H1 (cell line): ENCODE measurements around the gene ARHGDIB. TPM values are rescaled to one million over a fixed set of nuclear protein-coding genes. Genes with fewer than 3 reads are reported as not detected.

Source experiments
- CTCF ChIA-PET: fragments of 300-600 bp; sonication (Branson Sonifier 250); formaldehyde crosslinking; loops from one replicate; lab custom pipeline; 2021; ENCODE audit not compliant: partially characterized antibody; lab: Charles Lee
- POLR2A ChIA-PET: fragments of 300-600 bp; sonication (Branson Sonifier 250); formaldehyde crosslinking; loops from one replicate; lab custom pipeline; 2021; ENCODE audit warnings: inconsistent platforms; ENCODE audit not compliant: partially characterized antibody; lab: Charles Lee
- DNase-seq, 2 experiments: peaks; one replicate each; pipeline versions ENCODE4 v3.0.0 to v3.0.0-alpha.2; 2010 to 2022; ENCODE audit warnings: low spot score in 2 of 2, low read depth in 1 of 2, mixed read lengths in 1 of 2
- FAIRE-seq: peaks from 2 replicates; lab custom pipeline; 2011; peaks lifted over from hg19 to GRCh38; lab: Jason Lieb, UNC
- H2AFZ ChIP-seq: 2 replicates; pipeline ENCODE4 v1.8.1; 2012; ENCODE audit warnings: low read length, inconsistent platforms
- H2AK5ac ChIP-seq: 2 replicates; pipeline ENCODE4 v1.6.1; 2013; ENCODE audit warnings: low read depth, low read length
- H2BK120ac ChIP-seq: replicated peaks from 2 replicates; pipeline ENCODE3; 2013; ENCODE audit warnings: low read depth, low read length, inconsistent platforms
- H2BK12ac ChIP-seq: 2 replicates; pipeline ENCODE4 v1.6.1; 2013; ENCODE audit warnings: low read depth, low read length
- H2BK15ac ChIP-seq: 2 replicates; pipeline ENCODE4 v1.6.1; 2013; ENCODE audit warnings: low read length
- H2BK20ac ChIP-seq: 2 replicates; pipeline ENCODE4 v1.6.1; 2013; ENCODE audit warnings: low read length
- H2BK5ac ChIP-seq: 2 replicates; pipeline ENCODE4 v1.6.1; 2013; ENCODE audit warnings: low read depth, low read length
- H3K14ac ChIP-seq: 2 replicates; pipeline ENCODE4 v1.6.1; 2013; ENCODE audit warnings: inconsistent platforms; ENCODE audit not compliant: insufficient read length
- H3K18ac ChIP-seq: 2 replicates; pipeline ENCODE4 v1.6.1; 2013; ENCODE audit warnings: low read length; ENCODE audit errors: extremely low read depth
- H3K23ac ChIP-seq: 2 replicates; pipeline ENCODE4 v1.6.1; 2013; ENCODE audit warnings: inconsistent platforms; ENCODE audit not compliant: insufficient read length
- H3K23me2 ChIP-seq: 2 replicates; pipeline ENCODE4 v1.6.1; 2013; ENCODE audit warnings: low read depth, low read length
- H3K27ac ChIP-seq: 2 replicates; pipeline ENCODE4 v1.6.1; 2011; ENCODE audit warnings: low read depth, low read length, inconsistent platforms
- H3K27me3 ChIP-seq, 4 experiments: replicated peaks in 1 of 4; 1 replicate in 1 of 4; 2 replicates in 3 of 4; pipeline versions ENCODE4 v1.6.1 to v1.8.1; 2011 to 2013; ENCODE audit warnings: low read length in 3 of 4, mild to moderate bottlenecking in 3 of 4, inconsistent platforms in 2 of 4, mixed read lengths in 2 of 4, moderate library complexity in 1 of 4; ENCODE audit not compliant: control insufficient read depth in 3 of 4, insufficient read depth in 3 of 4; ENCODE audit errors: extremely low read depth in 1 of 4
- H3K36me3 ChIP-seq, 4 experiments: 2 replicates each; pipeline versions ENCODE4 v1.6.1 to v1.8.1; 2011 to 2013; ENCODE audit warnings: mild to moderate bottlenecking in 4 of 4, low read length in 3 of 4, moderate library complexity in 2 of 4, control low read depth in 1 of 4, inconsistent platforms in 1 of 4; ENCODE audit not compliant: insufficient read depth in 4 of 4, control insufficient read depth in 2 of 4
- H3K4ac ChIP-seq: replicated peaks from 2 replicates; pipeline ENCODE3; 2013; ENCODE audit warnings: low read length, low read depth, mixed read lengths, inconsistent platforms; ENCODE audit not compliant: insufficient read length
- H3K4me1 ChIP-seq, 4 experiments: replicated peaks in 1 of 4; 1 replicate in 1 of 4; 2 replicates in 3 of 4; pipeline versions ENCODE4 v1.6.1 to v1.8.1; 2011 to 2013; ENCODE audit warnings: low read length in 3 of 4, inconsistent platforms in 2 of 4, mixed read lengths in 1 of 4; ENCODE audit not compliant: insufficient read depth in 4 of 4, control insufficient read depth in 3 of 4
- H3K4me2 ChIP-seq, 2 experiments: 2 replicates each; pipeline versions ENCODE4 v1.6.1 to v1.8.1; 2011 to 2013; ENCODE audit warnings: low read depth in 2 of 2, low read length in 2 of 2, control low read depth in 1 of 2, inconsistent platforms in 1 of 2, mild to moderate bottlenecking in 1 of 2; ENCODE audit not compliant: insufficient read depth in 1 of 2
- H3K4me3 ChIP-seq, 4 experiments: fragments of 200-600, 300-600 bp in 1 of 4; sonication (generic), shearing (Covaris generic), sonication (Bioruptor Twin) in 1 of 4; 2 replicates each; pipeline versions ENCODE4 v1.5.1 to v1.8.1; 2011 to 2016; ENCODE audit warnings: low read length in 4 of 4, low read depth in 3 of 4, control low read depth in 2 of 4, inconsistent platforms in 2 of 4, mild to moderate bottlenecking in 2 of 4, mixed read lengths in 1 of 4, moderate library complexity in 1 of 4; ENCODE audit not compliant: insufficient read depth in 2 of 4; ENCODE audit errors: extremely low read depth in 1 of 4
- H3K56ac ChIP-seq: replicated peaks from 2 replicates; pipeline ENCODE3; 2013; ENCODE audit warnings: low read depth, mild to moderate bottlenecking, mixed read lengths, low read length, inconsistent platforms; ENCODE audit not compliant: insufficient read length
- H3K79me1 ChIP-seq: 2 replicates; pipeline ENCODE4 v1.6.1; 2013; ENCODE audit warnings: low read depth, low read length, control low read depth
- H3K79me2 ChIP-seq, 2 experiments: 2 replicates each; pipeline versions ENCODE4 v1.6.1 to v1.8.1; 2012 to 2013; ENCODE audit warnings: low read length in 2 of 2, mild to moderate bottlenecking in 2 of 2, inconsistent platforms in 1 of 2; ENCODE audit not compliant: insufficient read depth in 2 of 2, control insufficient read depth in 1 of 2
- H3K9ac ChIP-seq, 4 experiments: replicated peaks in 1 of 4; 1 replicate in 1 of 4; 2 replicates in 3 of 4; pipeline versions ENCODE4 v1.6.1 to v1.8.1; 2011 to 2013; ENCODE audit warnings: low read depth in 3 of 4, low read length in 3 of 4, control low read depth in 2 of 4, mild to moderate bottlenecking in 2 of 4, moderate library complexity in 2 of 4, inconsistent platforms in 1 of 4; ENCODE audit errors: extremely low read depth in 1 of 4
- H3K9me3 ChIP-seq, 2 experiments: 2 replicates each; pipeline versions ENCODE4 v1.6.1 to v1.8.1; 2012 to 2013; ENCODE audit warnings: mild to moderate bottlenecking in 2 of 2, moderate library complexity in 2 of 2, control low read depth in 1 of 2, inconsistent platforms in 1 of 2, low read depth in 1 of 2, low read length in 1 of 2, mixed read lengths in 1 of 2; ENCODE audit not compliant: insufficient read depth in 2 of 2
- H4K20me1 ChIP-seq, 2 experiments: replicated peaks in 1 of 2; 2 replicates each; pipeline versions ENCODE3 to v1.8.1; 2011 to 2013; ENCODE audit warnings: inconsistent platforms in 2 of 2, low read length in 2 of 2, mild to moderate bottlenecking in 1 of 2; ENCODE audit not compliant: insufficient read depth in 2 of 2, control insufficient read depth in 1 of 2
- H4K5ac ChIP-seq: 2 replicates; pipeline ENCODE4 v1.6.1; 2013; ENCODE audit warnings: low read length, low read depth, mixed read lengths, inconsistent platforms; ENCODE audit not compliant: insufficient read length
- H4K8ac ChIP-seq: 2 replicates; pipeline ENCODE4 v1.8.0; 2013; ENCODE audit warnings: mild to moderate bottlenecking, moderate library complexity, low read length, inconsistent platforms; ENCODE audit not compliant: insufficient read depth; ENCODE audit errors: extremely low read depth
- H4K91ac ChIP-seq: replicated peaks from 2 replicates; pipeline ENCODE3; 2013; ENCODE audit warnings: low read length, mixed read lengths, inconsistent platforms; ENCODE audit not compliant: insufficient read length
- BACH1 ChIP-seq: IDR thresholded peaks from 2 replicates; pipeline ENCODE4 v1.6.1; 2012; ENCODE audit warnings: low read length, improper control_type of control experiment
- CHD2 ChIP-seq: IDR thresholded peaks from 2 replicates; pipeline ENCODE4 v1.6.1; 2012; ENCODE audit warnings: low read length, improper control_type of control experiment
- EGR1 ChIP-seq: IDR thresholded peaks from 2 replicates; pipeline ENCODE4 v1.6.1; 2011; ENCODE audit warnings: low read depth, low read length, borderline replicate concordance
- KDM4A ChIP-seq: IDR thresholded peaks from one replicate; pipeline ENCODE4 v1.7.1; 2012; ENCODE audit warnings: low read depth, mild to moderate bottlenecking, moderate library complexity, low read length, inconsistent platforms; ENCODE audit not compliant: severe bottlenecking
- POLR2AphosphoS5 ChIP-seq: IDR thresholded peaks from 2 replicates; pipeline ENCODE4 v1.6.1; 2011; ENCODE audit warnings: low read depth, low read length
- RBBP5 ChIP-seq: IDR thresholded peaks from 2 replicates; pipeline ENCODE4 v1.7.1; 2012; ENCODE audit warnings: low read depth, mild to moderate bottlenecking, inconsistent platforms, low read length, moderate library complexity, borderline replicate concordance
- SP1 ChIP-seq: IDR thresholded peaks from 2 replicates; pipeline ENCODE4 v1.6.1; 2011; ENCODE audit warnings: low read depth, low read length
- SP2 ChIP-seq: IDR thresholded peaks from 2 replicates; pipeline ENCODE4 v1.6.1; 2012; ENCODE audit warnings: mild to moderate bottlenecking, low read length, inconsistent platforms
- SRF ChIP-seq: IDR thresholded peaks from 2 replicates; pipeline ENCODE4 v1.6.1; 2011; ENCODE audit warnings: mild to moderate bottlenecking, low read depth, low read length, moderate library complexity
- SUZ12 ChIP-seq: fragments of 200-600 bp; sonication (generic); IDR thresholded peaks from 2 replicates; pipeline ENCODE4 v1.6.1; 2012; ENCODE audit warnings: mild to moderate bottlenecking, inconsistent platforms, low read length, moderate library complexity, mixed read lengths
- TAF1 ChIP-seq: IDR thresholded peaks from 2 replicates; pipeline ENCODE4 v1.6.1; 2011; ENCODE audit warnings: mild to moderate bottlenecking, low read depth, low read length
- TEAD4 ChIP-seq: IDR thresholded peaks from 2 replicates; pipeline ENCODE4 v1.6.1; 2012; ENCODE audit warnings: low read depth, low read length, inconsistent platforms, mixed read lengths
- WGBS, 2 experiments: shearing (Covaris generic) in 1 of 2; methylation state at CpG; one replicate each; pipeline versions ENCODE4 v1.1.6 to v1.1.7; 2013 to 2015; ENCODE audit warnings: low lambda C conversion rate in 2 of 2, mixed read lengths in 2 of 2, inconsistent platforms in 1 of 2, low coverage in 1 of 2, missing lambda C conversion rate in 1 of 2; ENCODE audit not compliant: insufficient replicate concordance in 2 of 2, insufficient coverage in 1 of 2, insufficient read length in 1 of 2; ENCODE audit errors: extremely low coverage in 1 of 2, missing lambda C conversion rate in 1 of 2; 5-methylcytosine and 5-hydroxymethylcytosine counted together
- polyA plus RNA-seq, 7 experiments: library from polyadenylated mRNA; depleted of rRNA in 3 of 7; stranded (reverse) in 5 of 7; unstranded in 2 of 7; fragments of >200 nt in 5 of 7; fragments of 200-250 nt in 2 of 7; gene quantifications; 1 replicate in 5 of 7; 2 replicates in 1 of 7; 4 replicates in 1 of 7; pipeline versions ENCODE4 v1.2.1 to v1.2.3, GENCODE V29; 2011 to 2013; ENCODE audit warnings: missing spikeins in 2 of 7, mixed read lengths in 2 of 7
- total RNA-seq: library from RNA; stranded (reverse); fragmentation: NEBNext Ultra II Directional; extraction: Animal tissue kit (Norgen Biotek cat#: 25700); gene quantifications from 2 replicates; pipeline ENCODE4 v1.2.1, GENCODE V29; 2021
- TF ChIP-seq, protein P1 (sequence below): IDR thresholded peaks from 2 replicates; pipeline ENCODE4 v1.6.1; 2011; ENCODE audit warnings: low read depth, mild to moderate bottlenecking, low read length; ENCODE audit not compliant: insufficient read depth

Gene ARHGDIB
- total and polyA plus RNA-seq, 2 of the 8 experiments (the other 6 are each of a cell fraction or from before 2014, with no cell fraction given) = 0.82 to 1.3 TPM

DNA sequence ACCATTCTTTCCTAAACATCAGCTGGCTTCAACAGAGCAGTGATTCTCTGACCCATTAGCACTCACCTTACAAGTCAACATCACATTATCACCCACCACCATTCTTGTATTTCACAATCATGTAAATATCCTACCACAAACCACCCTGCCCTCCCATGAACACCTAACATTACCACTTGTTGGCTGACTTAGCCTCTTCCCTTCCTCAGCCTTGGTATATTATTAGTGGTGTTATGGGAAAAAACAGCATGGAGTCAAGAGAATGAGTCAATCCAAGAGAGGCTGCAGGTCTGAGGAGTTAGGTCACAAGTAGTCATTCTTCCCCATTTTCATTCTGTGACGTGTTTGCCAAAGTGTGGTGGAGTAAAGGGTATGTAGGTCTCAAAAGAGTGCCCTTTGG is 53.4 kb downstream of the ARHGDIB start:
- Histone ChIP-seq H3K27ac (no peak overlapping the region), H2BK12ac (no peak overlapping the region), H3K56ac (no peak overlapping the region), H3K9me3 (no peaks in the 10 kb centered on the region), H3K4me2 (no peak overlapping the region), H3K27me3 (no peaks in the 10 kb centered on the region), H3K23ac (no peak overlapping the region), H2BK15ac (no peak overlapping the region), H3K4me1 (no peaks in the 10 kb centered on the region), H3K79me1 (no peaks in the 10 kb centered on the region), H3K4me3 (no peak overlapping the region), H2BK5ac (no peak overlapping the region), H3K23me2 (no peaks in the 10 kb centered on the region), H3K4ac (no peak overlapping the region), H3K36me3 (no peaks in the 10 kb centered on the region), H4K91ac (no peak overlapping the region), H4K20me1 (no peaks in the 10 kb centered on the region), H2BK120ac (no peak overlapping the region), H2AFZ (no peak overlapping the region), H4K5ac (no peak overlapping the region), H2AK5ac (no peak overlapping the region), H3K79me2 (no peaks in the 10 kb centered on the region), H2BK20ac (no peak overlapping the region), H3K9ac (no peak overlapping the region), H4K8ac (no peak overlapping the region), H3K18ac (no peak overlapping the region), H3K14ac (no peak overlapping the region)
- ChIA-PET CTCF (no interaction called here), POLR2A (no interaction called here)
- 92% methylated on average over 1 of the region's 1 CpG; no CpG with 5 or more reads in 1 of the 2 experiments for WGBS, 2 experiments
- DNase-seq (no peak), FAIRE-seq (no peak)
- TF ChIP-seq KDM4A (no peak), EGR1 (no peak), BACH1 (no peak), RBBP5 (no peak), POLR2AphosphoS5 (no peak), TAF1 (no peak), TEAD4 (no peak), SP2 (no peak), SUZ12 (no peak), SRF (no peak), SP1 (no peak), CHD2 (no peak)
- TF ChIP-seq, protein P1, sequence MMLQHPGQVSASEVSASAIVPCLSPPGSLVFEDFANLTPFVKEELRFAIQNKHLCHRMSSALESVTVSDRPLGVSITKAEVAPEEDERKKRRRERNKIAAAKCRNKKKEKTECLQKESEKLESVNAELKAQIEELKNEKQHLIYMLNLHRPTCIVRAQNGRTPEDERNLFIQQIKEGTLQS = no peak
